GM19238 (cell line): Measurements from ENCODE around the gene ITIH4.

Experiments used
- DNase-seq: peaks from one replicate; pipeline ENCODE4 v3.0.0; 2011; ENCODE audit warnings: low spot score; ENCODE audit not compliant: insufficient read length

The ITIH4 gene

DNA sequence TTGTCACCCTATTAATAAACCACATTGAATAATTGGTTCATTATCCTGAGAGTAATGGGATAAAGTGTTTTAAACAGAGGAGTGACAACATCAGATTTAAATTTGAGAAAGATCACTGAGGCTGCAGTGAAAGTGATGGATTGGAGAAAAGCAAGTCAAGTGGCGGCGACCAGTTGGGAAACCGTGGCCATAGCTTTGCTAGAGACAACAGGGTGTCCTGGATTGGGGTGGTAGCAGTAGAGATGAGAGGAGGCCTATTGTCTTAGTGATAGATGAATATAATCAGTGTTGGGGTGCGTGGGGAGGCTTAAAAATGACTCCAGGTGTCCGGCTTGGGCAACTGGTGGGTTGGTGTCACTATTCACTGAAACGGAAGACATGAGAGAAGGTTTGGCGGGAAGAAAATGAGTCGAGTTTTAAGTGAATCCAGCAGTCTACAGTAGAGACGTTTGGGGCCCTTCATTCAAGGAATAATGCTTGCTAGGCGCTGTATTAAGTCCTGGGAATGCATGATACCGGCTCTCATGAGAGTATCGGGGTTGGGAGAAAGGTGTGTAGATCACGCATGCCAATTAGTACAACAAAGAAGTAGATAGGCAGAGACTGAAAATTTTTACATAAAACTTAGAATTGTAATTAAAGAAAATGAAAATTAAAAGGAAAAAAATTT lies 60.6 kb downstream of the ITIH4 start:
- DNase-seq: no peak

- DNase-seq: no peak
These were observed 67.0 kb downstream of the ITIH4 start for GRCh38 chr3:52763466-52763865.
